RWPE2 (cell line): ENCODE results near the gene FAM222A.

Source experiments
- ATAC-seq: fragments of 200-7000 bp; cut with Tn5 transposase; 3 replicates; pipeline ENCODE4 v1.9.1; 2021; ENCODE audit warnings: low read depth
- DNase-seq: peaks from one replicate; pipeline ENCODE4 v3.0.0-alpha.2; 2020; ENCODE audit warnings: low spot score
- H3K27ac ChIP-seq: fragments of 450-650 bp; 2 replicates; pipeline ENCODE4 v1.5.1; 2017; ENCODE audit warnings: mild to moderate bottlenecking; ENCODE audit not compliant: poor library complexity, severe bottlenecking
- H3K27me3 ChIP-seq: fragments of 250-450 bp; sonication (Bioruptor Pico); 2 replicates; pipeline ENCODE4 v1.5.1; 2021; ENCODE audit warnings: mild to moderate bottlenecking, moderate library complexity; ENCODE audit not compliant: insufficient read depth, poor library complexity, severe bottlenecking
- H3K36me3 ChIP-seq: fragments of 250-450 bp; sonication (Bioruptor Pico); 2 replicates; pipeline ENCODE4 v1.5.1; 2020; ENCODE audit warnings: low read depth, mild to moderate bottlenecking, moderate library complexity
- H3K4me1 ChIP-seq: fragments of 250-450 bp; sonication (Bioruptor Pico); 2 replicates; pipeline ENCODE4 v1.5.1; 2021; ENCODE audit warnings: mild to moderate bottlenecking, moderate library complexity; ENCODE audit not compliant: insufficient read depth, poor library complexity, severe bottlenecking
- H3K4me3 ChIP-seq: fragments of 250-450 bp; sonication (Bioruptor Pico); 2 replicates; pipeline ENCODE4 v1.5.1; 2021; ENCODE audit warnings: mild to moderate bottlenecking, moderate library complexity; ENCODE audit not compliant: severe bottlenecking
- H3K9me3 ChIP-seq: fragments of 250-450 bp; sonication (Bioruptor Pico); 2 replicates; pipeline ENCODE4 v1.5.1; 2021; ENCODE audit warnings: mild to moderate bottlenecking, moderate library complexity; ENCODE audit not compliant: severe bottlenecking
- TF ChIP-seq, protein P1 (sequence below): fragments of 450-650 bp; IDR thresholded peaks from one replicate; pipeline ENCODE4 v1.5.1; 2017; ENCODE audit warnings: mild to moderate bottlenecking, moderate library complexity; ENCODE audit not compliant: poor library complexity, severe bottlenecking

Gene FAM222A

DNA sequence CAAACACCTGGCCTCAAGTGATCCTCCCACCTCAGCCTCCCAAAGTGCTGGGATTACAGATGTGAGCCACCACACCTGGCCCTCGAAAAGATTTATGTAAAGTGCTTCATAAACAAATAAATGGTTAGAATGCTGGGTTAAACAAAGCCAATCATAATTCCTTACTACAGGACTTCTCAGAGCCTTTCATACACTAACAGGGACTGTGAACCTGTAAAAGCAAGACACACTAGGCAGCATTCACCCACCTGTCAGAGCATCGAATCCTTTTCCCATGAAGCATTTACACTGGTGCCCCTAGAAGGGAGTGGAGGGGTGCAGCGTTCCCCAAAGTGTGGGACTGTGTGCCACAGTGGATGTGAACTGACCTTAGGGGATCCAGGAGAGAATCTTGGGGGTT is 90.1 kb downstream of the FAM222A start:
- H3K27me3 ChIP-seq, result no peaks in the 10 kb centered on the region
- no peaks in the 10 kb centered on the region for H3K9me3 ChIP-seq
- no peak overlapping the region for H3K4me3 ChIP-seq
- TF ChIP-seq, protein P1, sequence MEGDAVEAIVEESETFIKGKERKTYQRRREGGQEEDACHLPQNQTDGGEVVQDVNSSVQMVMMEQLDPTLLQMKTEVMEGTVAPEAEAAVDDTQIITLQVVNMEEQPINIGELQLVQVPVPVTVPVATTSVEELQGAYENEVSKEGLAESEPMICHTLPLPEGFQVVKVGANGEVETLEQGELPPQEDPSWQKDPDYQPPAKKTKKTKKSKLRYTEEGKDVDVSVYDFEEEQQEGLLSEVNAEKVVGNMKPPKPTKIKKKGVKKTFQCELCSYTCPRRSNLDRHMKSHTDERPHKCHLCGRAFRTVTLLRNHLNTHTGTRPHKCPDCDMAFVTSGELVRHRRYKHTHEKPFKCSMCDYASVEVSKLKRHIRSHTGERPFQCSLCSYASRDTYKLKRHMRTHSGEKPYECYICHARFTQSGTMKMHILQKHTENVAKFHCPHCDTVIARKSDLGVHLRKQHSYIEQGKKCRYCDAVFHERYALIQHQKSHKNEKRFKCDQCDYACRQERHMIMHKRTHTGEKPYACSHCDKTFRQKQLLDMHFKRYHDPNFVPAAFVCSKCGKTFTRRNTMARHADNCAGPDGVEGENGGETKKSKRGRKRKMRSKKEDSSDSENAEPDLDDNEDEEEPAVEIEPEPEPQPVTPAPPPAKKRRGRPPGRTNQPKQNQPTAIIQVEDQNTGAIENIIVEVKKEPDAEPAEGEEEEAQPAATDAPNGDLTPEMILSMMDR, result no peak
- no peak overlapping the region for H3K27ac ChIP-seq
- H3K36me3 ChIP-seq, result no peaks in the 10 kb centered on the region
- DNase-seq, result no peak
- no peaks in the 10 kb centered on the region for H3K4me1 ChIP-seq
- no peak for ATAC-seq

DNA sequence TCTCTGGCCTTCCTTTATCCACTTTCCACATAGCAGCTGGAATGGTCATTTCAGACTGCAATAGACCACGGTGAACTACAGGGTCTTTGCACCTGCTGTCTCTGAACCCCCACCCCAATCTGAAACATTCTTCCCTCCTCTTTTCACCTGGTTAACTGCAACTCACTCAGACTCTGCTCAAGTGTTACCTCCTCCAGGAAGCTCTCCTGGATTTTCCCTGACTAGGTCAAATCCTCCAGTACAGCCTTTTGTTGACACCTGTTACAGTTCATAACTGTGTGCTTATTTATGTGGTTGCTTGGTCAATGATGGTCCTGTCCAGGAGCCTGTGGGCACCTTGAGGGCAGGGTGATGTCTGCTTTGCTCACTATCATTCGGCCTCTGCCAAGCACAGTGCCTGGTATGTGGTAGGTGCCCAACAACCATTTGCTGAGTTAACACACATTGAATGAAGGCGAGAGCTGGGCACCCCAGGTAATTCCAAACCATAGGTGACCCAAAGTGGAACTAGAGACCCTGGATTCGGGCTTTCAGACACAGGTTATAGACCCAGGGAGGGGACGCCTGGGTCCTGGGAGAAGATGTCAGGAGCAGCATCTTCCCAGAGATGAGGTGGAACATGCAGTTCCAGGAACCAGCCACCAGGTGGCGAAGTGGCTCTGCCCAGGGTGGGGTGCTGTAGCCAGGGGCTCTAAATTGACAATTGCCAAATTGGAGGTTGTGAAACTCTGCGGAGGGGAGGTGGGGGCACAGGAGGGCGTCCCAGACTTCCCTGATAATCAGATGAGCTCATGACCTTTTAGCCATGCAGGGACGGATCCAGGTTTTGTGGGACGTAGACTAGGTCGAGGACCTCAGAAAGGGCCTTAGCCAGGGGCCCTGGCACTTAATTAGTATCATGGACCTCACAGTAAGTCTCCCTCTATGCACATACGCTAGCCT is 91.5 kb downstream of the FAM222A start:
- TF ChIP-seq, protein P1, result peak; percentile 95
- Histone ChIP-seq H3K36me3 (no peaks in the 10 kb centered on the region), H3K4me3 (no peak overlapping the region), H3K4me1 (no peaks in the 10 kb centered on the region), H3K27me3 (no peaks in the 10 kb centered on the region), H3K9me3 (no peaks in the 10 kb centered on the region), H3K27ac (no peak overlapping the region)
- ATAC-seq (peak; percentile 81), DNase-seq (peak; percentile 37)

DNA sequence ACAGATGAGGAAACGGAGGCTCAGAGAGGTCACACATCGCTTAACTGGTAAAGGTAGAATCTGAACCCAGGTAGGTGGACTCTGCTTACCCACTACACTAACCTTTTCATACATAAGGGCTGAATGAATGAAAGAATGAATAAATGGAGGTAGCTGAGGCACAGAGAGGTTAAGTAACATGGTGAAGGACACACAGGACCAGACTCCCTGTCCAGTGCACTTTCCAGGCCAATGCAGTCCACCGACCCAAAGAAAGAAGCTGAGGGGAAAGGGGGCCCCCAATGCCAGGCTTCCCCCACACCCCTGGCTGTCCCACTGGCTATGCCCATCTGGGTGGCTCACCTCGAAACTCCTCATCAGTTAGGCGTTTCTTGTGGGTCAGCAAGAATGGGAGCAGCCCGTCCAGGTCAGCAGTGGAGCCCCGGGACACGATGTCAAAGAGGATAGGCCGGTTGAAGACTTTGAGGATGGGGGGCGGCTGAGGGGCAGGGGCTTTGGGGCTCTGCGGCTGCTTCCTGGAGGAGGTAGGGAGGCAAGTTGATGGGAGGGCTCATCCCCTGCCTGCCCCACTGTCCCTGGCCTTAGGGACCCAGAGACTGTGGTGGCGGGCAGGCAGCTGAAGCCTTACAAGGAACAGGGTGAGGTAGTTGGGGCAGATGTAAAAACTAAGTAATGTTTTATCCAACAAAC is 94.5 kb downstream of the FAM222A start:
- Histone ChIP-seq H3K4me3 (no peak overlapping the region), H3K36me3 (no peaks in the 10 kb centered on the region), H3K27me3 (no peaks in the 10 kb centered on the region), H3K27ac (no peak overlapping the region), H3K9me3 (no peaks in the 10 kb centered on the region), H3K4me1 (no peaks in the 10 kb centered on the region)
- ATAC-seq, result no peak
- TF ChIP-seq, protein P1, result no peak
- no peak for DNase-seq

DNA sequence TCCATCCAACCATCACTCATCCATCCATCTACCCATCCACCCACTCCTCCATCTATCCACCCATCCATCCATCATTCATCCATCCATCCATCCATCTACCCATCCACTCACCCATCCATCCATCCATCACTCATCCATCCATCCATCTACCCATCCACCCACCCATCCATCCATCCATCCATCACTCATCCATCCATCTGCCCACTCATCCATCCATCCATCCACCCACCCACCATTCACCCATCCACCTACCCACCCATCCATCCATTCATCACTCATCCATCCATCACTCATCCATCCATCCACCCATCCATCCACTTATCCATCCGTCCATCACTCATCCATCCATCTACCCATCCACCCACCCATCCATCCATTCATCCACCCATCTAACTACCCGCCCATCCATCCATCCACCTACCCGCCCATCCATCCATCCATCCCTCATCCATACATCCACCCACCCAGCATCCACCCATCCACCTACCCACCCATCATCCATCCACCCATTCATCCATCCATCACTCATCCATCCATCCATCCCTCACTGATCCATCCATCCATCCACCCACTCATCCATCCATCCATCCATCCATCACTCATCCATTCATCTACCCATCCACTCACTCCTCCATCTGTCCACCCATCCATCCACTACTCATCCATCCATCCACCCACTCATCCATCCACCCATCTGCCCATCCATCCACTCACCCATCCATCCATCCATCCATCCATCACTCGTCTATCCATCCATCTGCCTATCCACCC is 95.4 kb downstream of the FAM222A start:
- ATAC-seq (no peak), DNase-seq (no peak)
- TF ChIP-seq, protein P1, result no peak
- H3K4me1 ChIP-seq, result no peaks in the 10 kb centered on the region
- H3K4me3 ChIP-seq, result no peak overlapping the region
- H3K27ac ChIP-seq, result no peak overlapping the region
- no peaks in the 10 kb centered on the region for H3K36me3 ChIP-seq
- no peaks in the 10 kb centered on the region for H3K9me3 ChIP-seq
- no peaks in the 10 kb centered on the region for H3K27me3 ChIP-seq
